Parathyroid adenoma (tissue), 2 donors: ENCODE data around the gene MAD1L1.

Experiments used
- H2AFZ ChIP-seq: fragments of 300-600 bp; sonication (generic); one replicate; pipeline ENCODE4 v1.7.0; 2017; ENCODE audit warnings: antibody characterized with exemption, mild to moderate bottlenecking
- H3K27ac ChIP-seq: fragments of 300-600 bp; sonication (generic); one replicate; pipeline ENCODE4 v1.7.0; 2017
- H3K27me3 ChIP-seq: fragments of 300-600 bp; sonication (generic); one replicate; pipeline ENCODE4 v1.7.0; 2017; ENCODE audit warnings: low read length; ENCODE audit not compliant: control insufficient read depth, insufficient read depth
- H3K36me3 ChIP-seq: fragments of 300-600 bp; sonication (generic); one replicate; pipeline ENCODE4 v1.7.0; 2017; ENCODE audit warnings: low read length; ENCODE audit not compliant: control insufficient read depth, insufficient read depth
- H3K4me1 ChIP-seq: fragments of 300-600 bp; sonication (generic); one replicate; pipeline ENCODE4 v1.7.0; 2017; ENCODE audit warnings: control low read depth
- H3K4me2 ChIP-seq: fragments of 300-600 bp; sonication (generic); one replicate; pipeline ENCODE4 v1.7.0; 2017; ENCODE audit warnings: low read length
- H3K4me3 ChIP-seq: fragments of 300-600 bp; sonication (generic); one replicate; pipeline ENCODE4 v1.7.0; 2017; ENCODE audit warnings: low read depth, low read length
- H3K79me2 ChIP-seq: fragments of 300-600 bp; sonication (generic); one replicate; pipeline ENCODE4 v1.7.0; 2017; ENCODE audit warnings: control low read depth
- H3K9ac ChIP-seq: fragments of 300-600 bp; sonication (generic); one replicate; pipeline ENCODE4 v1.7.0; 2017; ENCODE audit warnings: mild to moderate bottlenecking
- H3K9me3 ChIP-seq: fragments of 300-600 bp; sonication (generic); one replicate; pipeline ENCODE4 v1.7.0; 2017; ENCODE audit warnings: low read length; ENCODE audit not compliant: control insufficient read depth
- CTCF ChIP-seq: fragments of 300-600 bp; sonication (generic); IDR thresholded peaks from one replicate; pipeline ENCODE4 v1.7.0; 2017; ENCODE audit warnings: antibody characterized with exemption, mild to moderate bottlenecking
- donor health status: primary hyperparathyroidism.

Gene MAD1L1

GRCh38 chr7:2102375-2102723 is 130.4 kb downstream of the MAD1L1 start:
- H3K27ac ChIP-seq: no peak overlapping the region
- H3K9me3 ChIP-seq: no peaks in the 10 kb centered on the region
- no peaks in the 10 kb centered on the region for H3K27me3 ChIP-seq

GRCh38 chr7:2101630-2102374 is 130.9 kb downstream of the MAD1L1 start:
- Histone ChIP-seq H3K4me3 (no peak overlapping the region), H3K9ac (no peak overlapping the region), H3K27me3 (no peaks in the 10 kb centered on the region), H3K79me2 (peaks cover 3% of the 10 kb centered on the region), H3K4me2 (no peak overlapping the region), H3K9me3 (no peaks in the 10 kb centered on the region), H3K36me3 (no peaks in the 10 kb centered on the region), H3K4me1 (no peaks in the 10 kb centered on the region), H3K27ac (no peak overlapping the region), H2AFZ (no peak overlapping the region)
- no peak for TF ChIP-seq CTCF

More at GRCh38 chr7:2102375-2102723, 130.4 kb downstream of the MAD1L1 start:
- TF ChIP-seq CTCF: no peak
- Histone ChIP-seq H3K4me2 (no peak overlapping the region), H3K4me1 (no peaks in the 10 kb centered on the region), H3K79me2 (peaks cover 3% of the 10 kb centered on the region), H3K36me3 (no peaks in the 10 kb centered on the region), H3K9ac (no peak overlapping the region), H2AFZ (no peak overlapping the region), H3K4me3 (no peak overlapping the region)

- H3K79me2 ChIP-seq: peaks cover 3% of the 10 kb centered on the region
- no peaks in the 10 kb centered on the region for H3K9me3 ChIP-seq
- H3K27ac ChIP-seq: no peak overlapping the region
- no peak overlapping the region for H2AFZ ChIP-seq
- no peaks in the 10 kb centered on the region for H3K4me1 ChIP-seq
- no peak overlapping the region for H3K4me2 ChIP-seq
- no peak for TF ChIP-seq CTCF
- H3K4me3 ChIP-seq: no peak overlapping the region
- H3K27me3 ChIP-seq: no peaks in the 10 kb centered on the region
- H3K36me3 ChIP-seq: no peaks in the 10 kb centered on the region
- no peak overlapping the region for H3K9ac ChIP-seq
Observed at GRCh38 chr7:2100278-2101208, 132.2 kb downstream of the MAD1L1 start.

GRCh38 chr7:2099048-2099957 is 133.4 kb downstream of the MAD1L1 start:
- H3K27ac ChIP-seq: no peak overlapping the region
- H3K9ac ChIP-seq: no peak overlapping the region
- peaks cover 3% of the 10 kb centered on the region for H3K79me2 ChIP-seq
- H3K9me3 ChIP-seq: no peaks in the 10 kb centered on the region
- no peaks in the 10 kb centered on the region for H3K27me3 ChIP-seq
- H3K4me1 ChIP-seq: no peaks in the 10 kb centered on the region
- no peak overlapping the region for H2AFZ ChIP-seq
- no peak overlapping the region for H3K4me2 ChIP-seq
- no peak overlapping the region for H3K4me3 ChIP-seq
- no peaks in the 10 kb centered on the region for H3K36me3 ChIP-seq
- no peak for TF ChIP-seq CTCF
